Nephron progenitor cell (in vitro differentiated cells): ENCODE data around the gene SMPD3.

Experiments
- DNase-seq: peaks from one replicate; pipeline ENCODE4 v3.0.0; 2021
- H3K27ac Mint-ChIP-seq: 2 replicates; pipeline ENCODE4 v1.8.0; 2021; ENCODE audit warnings: mild to moderate bottlenecking, moderate library complexity, mixed read lengths
- H3K27me3 Mint-ChIP-seq: 2 replicates; pipeline ENCODE4 v1.8.0; 2021; ENCODE audit warnings: mild to moderate bottlenecking, low read depth, mixed read lengths; ENCODE audit not compliant: poor library complexity
- H3K36me3 Mint-ChIP-seq: 2 replicates; pipeline ENCODE4 v1.8.0; 2021; ENCODE audit warnings: low read depth, mixed read lengths
- H3K4me1 Mint-ChIP-seq: 2 replicates; pipeline ENCODE4 v1.8.0; 2021; ENCODE audit warnings: mixed read lengths
- H3K4me3 Mint-ChIP-seq: 2 replicates; pipeline ENCODE4 v1.8.0; 2021; ENCODE audit warnings: mild to moderate bottlenecking, moderate library complexity, mixed read lengths
- H3K9me3 Mint-ChIP-seq: 2 replicates; pipeline ENCODE4 v1.8.0; 2021; ENCODE audit warnings: mild to moderate bottlenecking, moderate library complexity, mixed read lengths
- CTCF ChIP-seq: fragments of 200-600 bp; sonication (generic); IDR thresholded peaks from 2 replicates; pipeline ENCODE4 v1.5.0; 2021; ENCODE audit warnings: antibody characterized with exemption

Gene SMPD3

GRCh38 chr16:68468842-68469241, 20.5 kb upstream of the SMPD3 start:
- no peak overlapping the region for H3K27ac Mint-ChIP-seq

GRCh38 chr16:68466174-68466573, 17.9 kb upstream of the SMPD3 start:
- no peak overlapping the region for H3K27ac Mint-ChIP-seq
- no peaks in the 10 kb centered on the region for H3K36me3 Mint-ChIP-seq
- DNase-seq, result no peak
- no peak for TF ChIP-seq CTCF
- peaks cover 13% of the 10 kb centered on the region for H3K9me3 Mint-ChIP-seq
- peaks cover 30% of the 10 kb centered on the region for H3K4me1 Mint-ChIP-seq
- H3K27me3 Mint-ChIP-seq, result peaks cover 9% of the 10 kb centered on the region
- no peak overlapping the region for H3K4me3 Mint-ChIP-seq

More at GRCh38 chr16:68468842-68469241, 20.5 kb upstream of the SMPD3 start:
- Mint-ChIP-seq H3K9me3 (peaks cover under 1% of the 10 kb centered on the region), H3K36me3 (no peaks in the 10 kb centered on the region), H3K4me3 (no peak overlapping the region), H3K4me1 (peaks cover 36% of the 10 kb centered on the region), H3K27me3 (peaks cover 10% of the 10 kb centered on the region)
- no peak for DNase-seq
- TF ChIP-seq CTCF, result no peak

- Mint-ChIP-seq H3K9me3 (peaks cover 13% of the 10 kb centered on the region), H3K36me3 (no peaks in the 10 kb centered on the region), H3K27ac (no peak overlapping the region), H3K4me3 (no peak overlapping the region), H3K27me3 (peaks cover 7% of the 10 kb centered on the region), H3K4me1 (peaks cover 22% of the 10 kb centered on the region)
- no peak for DNase-seq
- TF ChIP-seq CTCF, result no peak
Measured at GRCh38 chr16:68463904-68464303, 15.6 kb upstream of the SMPD3 start.

GRCh38 chr16:68460067-68460466, 11.8 kb upstream of the SMPD3 start:
- DNase-seq, result no peak
- H3K4me1 Mint-ChIP-seq, result peaks cover 6% of the 10 kb centered on the region
- peaks cover 13% of the 10 kb centered on the region for H3K9me3 Mint-ChIP-seq

GRCh38 chr16:68459457-68459856, 11.1 kb upstream of the SMPD3 start:
- peaks cover 6% of the 10 kb centered on the region for H3K4me1 Mint-ChIP-seq
- peaks cover 9% of the 10 kb centered on the region for H3K27me3 Mint-ChIP-seq
- H3K4me3 Mint-ChIP-seq, result no peak overlapping the region
- H3K9me3 Mint-ChIP-seq, result peaks cover 13% of the 10 kb centered on the region
- H3K36me3 Mint-ChIP-seq, result no peaks in the 10 kb centered on the region
- H3K27ac Mint-ChIP-seq, result no peak overlapping the region
- no peak for TF ChIP-seq CTCF
- DNase-seq, result no peak

More at GRCh38 chr16:68460067-68460466, 11.8 kb upstream of the SMPD3 start:
- Mint-ChIP-seq H3K4me3 (no peak overlapping the region), H3K27ac (no peak overlapping the region), H3K36me3 (no peaks in the 10 kb centered on the region), H3K27me3 (peaks cover 9% of the 10 kb centered on the region)
- no peak for TF ChIP-seq CTCF

- no peak for TF ChIP-seq CTCF
- Mint-ChIP-seq H3K27ac (no peak overlapping the region), H3K9me3 (peaks cover 9% of the 10 kb centered on the region), H3K4me1 (peaks cover 6% of the 10 kb centered on the region), H3K27me3 (peaks cover 3% of the 10 kb centered on the region), H3K4me3 (no peak overlapping the region), H3K36me3 (no peaks in the 10 kb centered on the region)
- no peak for DNase-seq
Measured at GRCh38 chr16:68458551-68458950, 10.2 kb upstream of the SMPD3 start.
